Measurements from ENCODE around the gene ZNF428. TPM values are rescaled to one million over a fixed set of nuclear protein-coding genes. Genes with fewer than 3 reads are reported as not detected.
"Not testable (repeated sequence)": the region's sequence is repeated elsewhere in the genome, so short reads cannot be mapped to it uniquely, and the experiment has no call there.

ZNF428 gene
- total RNA-seq, 1 experiment from 2014 or later = 135 TPM

GRCh38 chr19:43623889-43624670 lies 4.7 kb upstream of the ZNF428 start:
- in situ Hi-C loops (cut with HindIII; ENCODE audit: low sequenced_read_pairs) = no loop called here
- no peak for DNase-seq (ENCODE audit: low spot score)

- no peak for DNase-seq (ENCODE audit: low spot score)
- in situ Hi-C loops (cut with HindIII; ENCODE audit: low sequenced_read_pairs) = no loop called here
Measured at GRCh38 chr19:43622956-43623355, 3.5 kb upstream of the ZNF428 start.

GRCh38 chr19:43622070-43622469 lies 2.6 kb upstream of the ZNF428 start:
- in situ Hi-C loops (cut with HindIII; ENCODE audit: low sequenced_read_pairs) = no loop called here
- no peak for DNase-seq (ENCODE audit: low spot score)

GRCh38 chr19:43620061-43621001 lies 902 bp upstream of the ZNF428 start:
- in situ Hi-C loops (cut with HindIII; ENCODE audit: low sequenced_read_pairs) = no loop called here
- DNase-seq (ENCODE audit: low spot score) = no peak

- no peak for DNase-seq (ENCODE audit: low spot score)
- in situ Hi-C loops (cut with HindIII; ENCODE audit: low sequenced_read_pairs) = no loop called here
Measured at GRCh38 chr19:43618921-43619261, 538 bp downstream of the ZNF428 start.

- no peak for DNase-seq (ENCODE audit: low spot score)
- in situ Hi-C loops (cut with HindIII; ENCODE audit: low sequenced_read_pairs) = no loop called here
Measured at GRCh38 chr19:43616954-43617353, 2.5 kb downstream of the ZNF428 start.

GRCh38 chr19:43616306-43616705 lies 3.1 kb downstream of the ZNF428 start:
- in situ Hi-C loops (cut with HindIII; ENCODE audit: low sequenced_read_pairs) = no loop called here
- no peak for DNase-seq (ENCODE audit: low spot score)

- no peak for DNase-seq (ENCODE audit: low spot score)
- in situ Hi-C loops (cut with HindIII; ENCODE audit: low sequenced_read_pairs) = no loop called here
Measured at GRCh38 chr19:43612374-43612773, 7.1 kb downstream of the ZNF428 start.

GRCh38 chr19:43611788-43612187 lies 7.6 kb downstream of the ZNF428 start, which contains the start of gene SRRM5:
TSS of gene SRRM5 (plus strand) at chr19:43612088. CDS start at chr19:43612122, 34 bp downstream.
- in situ Hi-C loops (cut with HindIII; ENCODE audit: low sequenced_read_pairs) = no loop called here
- no peak for DNase-seq (ENCODE audit: low spot score)

GRCh38 chr19:43610493-43610892 lies 8.9 kb downstream of the ZNF428 start:
- in situ Hi-C loops (cut with HindIII; ENCODE audit: low sequenced_read_pairs) = no loop called here

GRCh38 chr19:43609872-43610271 lies 9.6 kb downstream of the ZNF428 start:
- no peak for DNase-seq (ENCODE audit: low spot score)
- in situ Hi-C loops (cut with HindIII; ENCODE audit: low sequenced_read_pairs) = no loop called here

More at GRCh38 chr19:43610493-43610892, 8.9 kb downstream of the ZNF428 start:
- no peak for DNase-seq (ENCODE audit: low spot score)

GRCh38 chr19:43607238-43608205 lies 11.9 kb downstream of the ZNF428 start:
- in situ Hi-C loops (cut with HindIII; ENCODE audit: low sequenced_read_pairs) = no loop called here
- no peak for DNase-seq (ENCODE audit: low spot score)

- in situ Hi-C loops (cut with HindIII; ENCODE audit: low sequenced_read_pairs) = no loop called here
- DNase-seq (ENCODE audit: low spot score) = no peak
Measured at GRCh38 chr19:43606569-43607229, 12.7 kb downstream of the ZNF428 start.

GRCh38 chr19:43605875-43606568 lies 13.4 kb downstream of the ZNF428 start:
- in situ Hi-C loops (cut with HindIII; ENCODE audit: low sequenced_read_pairs) = no loop called here

GRCh38 chr19:43600326-43600725 lies 19.1 kb downstream of the ZNF428 start:
- DNase-seq (ENCODE audit: low spot score) = peak; percentile 85
- in situ Hi-C loops (cut with HindIII; ENCODE audit: low sequenced_read_pairs) = not testable (repeated sequence)

More at GRCh38 chr19:43605875-43606568, 13.4 kb downstream of the ZNF428 start:
- DNase-seq (ENCODE audit: low spot score) = no peak

GRCh38 chr19:43599635-43600295 lies 19.7 kb downstream of the ZNF428 start:
- peak; percentile 82 for DNase-seq (ENCODE audit: low spot score)
- in situ Hi-C loops (cut with HindIII; ENCODE audit: low sequenced_read_pairs) = no loop called here

GRCh38 chr19:43598445-43599240 lies 20.8 kb downstream of the ZNF428 start:
- DNase-seq (ENCODE audit: low spot score) = no peak
- in situ Hi-C loops (cut with HindIII; ENCODE audit: low sequenced_read_pairs) = no loop called here
